Sciatic nerve (tissue), 1 donor: ENCODE measurements around the gene OR9G4. TPM values are rescaled to one million over a fixed set of nuclear protein-coding genes. Genes with fewer than 3 reads are reported as not detected.

Source experiments
- microRNA-seq: library from miRNA; unstranded; fragments of <30 nt; microRNA quantifications from one replicate; pipeline ENCODE4 v1.2.0, GENCODE V29; 2020
- total RNA-seq: library from RNA; stranded (reverse); fragmentation: NEBNext Ultra II Directional; extraction: Animal tissue kit (Norgen Biotek cat#: 25700); gene quantifications from one replicate; pipeline ENCODE4 v1.2.1, GENCODE V29; 2021
- donor health status: DM: no; HTN: no; CAD: no.

Gene OR9G4
- total RNA-seq, 1 donor from 2014 or later = not detected

Small RNA genes within 50 kb of the gene (microRNA-seq; reads per million reads assigned to microRNA genes)
- not detected for gene MIR6128

Other genes starting within 250 kb of the OR9G4 start
- not detected for gene OR5M11, start 205.4 kb downstream of the OR9G4 start, total RNA-seq
- not detected for gene OR5M10, start 171.0 kb downstream of the OR9G4 start, total RNA-seq
- not detected for gene OR5M1, start 133.8 kb downstream of the OR9G4 start, total RNA-seq
- gene OR5AP2, start 106.3 kb downstream of the OR9G4 start, total RNA-seq = not detected
- not detected for gene OR5AR1, start 85.0 kb downstream of the OR9G4 start, total RNA-seq
- not detected for gene OR9G1, start 49.6 kb downstream of the OR9G4 start, total RNA-seq
- not detected for gene OR5AK2, start 240.2 kb upstream of the OR9G4 start, total RNA-seq